H7 (cell line): ENCODE data around the gene ASIC3. TPM values are rescaled to one million over a fixed set of nuclear protein-coding genes. Genes with fewer than 3 reads are reported as not detected.
"Not testable (repeated sequence)": the region's sequence is repeated elsewhere in the genome, so short reads cannot be mapped to it uniquely, and the experiment has no call there.

Experiments used
- DNase-seq: peaks from one replicate; pipeline ENCODE4 v3.0.0; 2012
- H3K27me3 ChIP-seq: 2 replicates; pipeline ENCODE4 v1.6.0; 2011; ENCODE audit warnings: mild to moderate bottlenecking, low read length; ENCODE audit not compliant: control insufficient read depth, insufficient read depth
- H3K36me3 ChIP-seq: replicated peaks from 2 replicates; pipeline ENCODE4 v1.5.1; 2011; ENCODE audit warnings: low read length; ENCODE audit not compliant: control insufficient read depth, insufficient read depth
- H3K4me3 ChIP-seq: 2 replicates; pipeline ENCODE4 v1.5.1; 2011; ENCODE audit warnings: low read depth, mild to moderate bottlenecking, control low read depth, low read length, moderate library complexity; ENCODE audit not compliant: insufficient read depth
- total RNA-seq: library from RNA; depleted of rRNA; stranded (reverse); fragments of >200 nt; shearing (Covaris generic); gene quantifications from 2 replicates; pipeline ENCODE4 v1.2.3, GENCODE V29; 2014

The ASIC3 gene
- total RNA-seq, 1 experiment from 2014 or later, result 1.4 TPM

DNA sequence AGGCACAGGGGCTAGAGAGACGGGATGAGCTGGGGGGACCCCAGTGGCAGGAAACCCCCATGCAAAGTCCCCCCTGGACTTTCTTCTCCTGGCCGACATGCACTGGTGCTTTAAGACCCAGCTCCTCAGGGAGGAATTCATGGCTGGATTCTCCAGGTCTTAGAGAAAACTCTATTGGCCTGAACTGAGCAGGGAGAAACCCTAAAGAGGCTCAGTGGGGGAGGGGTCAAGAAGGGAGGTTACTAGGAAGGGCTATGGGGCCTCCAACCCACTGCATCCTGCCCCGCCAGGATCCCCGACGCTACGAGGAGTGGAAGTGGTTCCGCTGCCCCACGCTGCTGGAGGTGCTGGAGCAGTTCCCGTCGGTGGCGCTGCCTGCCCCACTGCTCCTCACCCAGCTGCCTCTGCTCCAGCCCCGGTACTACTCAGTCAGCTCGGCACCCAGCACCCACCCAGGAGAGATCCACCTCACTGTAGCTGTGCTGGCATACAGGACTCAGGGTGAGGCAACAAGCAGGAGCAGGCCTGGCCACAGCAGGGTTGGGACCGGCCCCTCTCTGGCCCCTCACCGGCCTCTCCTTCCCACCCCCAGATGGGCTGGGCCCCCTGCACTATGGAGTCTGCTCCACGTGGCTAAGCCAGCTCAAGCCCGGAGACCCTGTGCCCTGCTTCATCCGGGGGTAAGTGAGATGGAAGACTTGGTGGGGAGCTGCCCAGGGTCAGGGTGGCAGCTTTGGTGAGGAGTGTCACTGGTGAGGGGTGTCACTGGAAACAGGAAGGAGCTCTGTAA, 37.8 kb upstream of the ASIC3 start:
- peak; percentile 81 for DNase-seq
- peaks cover 4% of the 10 kb centered on the region; the same call in 1 of the 2 replicates for H3K27me3 ChIP-seq
- peak overlapping the region; percentile 26 for H3K4me3 ChIP-seq
- no peaks in the 10 kb centered on the region for H3K36me3 ChIP-seq

DNA sequence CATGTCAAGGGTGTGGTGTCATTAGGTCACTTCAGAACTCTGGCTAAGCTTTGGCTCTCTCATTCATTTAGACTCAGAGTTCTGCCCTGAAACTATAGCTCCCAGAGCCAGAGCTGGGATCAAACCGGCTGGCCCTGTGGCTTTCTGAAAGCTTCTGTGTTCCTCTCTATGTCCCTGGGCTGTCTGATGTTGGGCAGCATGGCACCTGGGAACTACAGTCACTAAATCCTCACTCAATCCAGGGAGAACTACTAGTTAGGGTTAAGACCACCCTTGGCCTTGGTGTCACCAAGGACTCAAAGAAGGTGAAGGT, 37.3 kb upstream of the ASIC3 start:
- Histone ChIP-seq H3K36me3 (no peaks in the 10 kb centered on the region), H3K4me3 (no peak overlapping the region), H3K27me3 (peaks cover 6% of the 10 kb centered on the region; the same call in 1 of the 2 replicates)
- no peak for DNase-seq

DNA sequence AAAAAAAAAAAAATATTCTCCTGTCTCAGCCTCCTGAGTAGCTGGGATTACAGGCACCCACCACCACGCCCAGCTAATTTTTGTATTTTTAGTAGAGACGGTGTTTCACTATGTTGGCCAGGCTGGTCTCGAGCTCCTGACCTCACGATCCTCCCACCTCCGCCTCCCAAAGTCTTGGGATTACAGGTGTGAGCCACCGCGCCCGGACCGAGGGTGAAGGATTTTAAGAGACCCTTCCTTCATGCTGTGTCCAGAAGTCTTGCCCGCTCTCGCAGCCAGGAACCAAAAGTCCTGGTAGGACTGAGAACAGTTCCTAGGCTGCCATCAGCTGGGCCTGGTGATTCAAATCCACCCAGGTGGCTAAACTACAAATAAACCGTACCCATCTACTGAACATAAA, 36.7 kb upstream of the ASIC3 start:
- not testable (repeated sequence) for H3K27me3 ChIP-seq, H3K36me3 ChIP-seq, H3K4me3 ChIP-seq, DNase-seq

DNA sequence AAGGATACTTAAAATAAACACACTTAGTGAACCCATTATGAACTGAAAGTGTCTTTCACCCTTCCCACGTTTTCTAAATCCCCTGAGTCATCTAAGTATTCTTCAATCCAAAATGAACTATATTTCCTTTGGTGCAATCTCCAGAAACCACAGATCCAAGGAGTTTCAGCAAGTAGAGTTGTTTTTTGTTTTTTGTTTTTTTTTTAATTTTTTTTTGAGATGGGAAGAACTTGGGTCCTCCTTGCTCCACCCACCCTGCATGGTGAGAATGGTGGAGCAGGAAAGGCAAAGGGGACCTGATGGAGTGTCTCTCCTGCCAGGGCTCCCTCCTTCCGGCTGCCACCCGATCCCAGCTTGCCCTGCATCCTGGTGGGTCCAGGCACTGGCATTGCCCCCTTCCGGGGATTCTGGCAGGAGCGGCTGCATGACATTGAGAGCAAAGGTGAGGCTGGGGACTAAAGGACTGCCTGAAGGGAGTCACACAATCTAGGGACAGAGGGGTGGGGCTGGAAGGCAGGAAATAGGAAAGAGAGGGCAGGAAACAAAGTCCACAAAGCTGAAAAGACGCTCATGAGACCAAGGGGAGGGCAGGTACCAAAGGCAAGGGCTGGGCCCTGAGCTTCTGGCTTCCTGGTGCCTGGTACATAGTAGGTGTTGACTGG, 36.2 kb upstream of the ASIC3 start:
- DNase-seq, result no peak
- Histone ChIP-seq H3K4me3 (no peak overlapping the region), H3K36me3 (no peaks in the 10 kb centered on the region), H3K27me3 (peaks cover 10% of the 10 kb centered on the region)

DNA sequence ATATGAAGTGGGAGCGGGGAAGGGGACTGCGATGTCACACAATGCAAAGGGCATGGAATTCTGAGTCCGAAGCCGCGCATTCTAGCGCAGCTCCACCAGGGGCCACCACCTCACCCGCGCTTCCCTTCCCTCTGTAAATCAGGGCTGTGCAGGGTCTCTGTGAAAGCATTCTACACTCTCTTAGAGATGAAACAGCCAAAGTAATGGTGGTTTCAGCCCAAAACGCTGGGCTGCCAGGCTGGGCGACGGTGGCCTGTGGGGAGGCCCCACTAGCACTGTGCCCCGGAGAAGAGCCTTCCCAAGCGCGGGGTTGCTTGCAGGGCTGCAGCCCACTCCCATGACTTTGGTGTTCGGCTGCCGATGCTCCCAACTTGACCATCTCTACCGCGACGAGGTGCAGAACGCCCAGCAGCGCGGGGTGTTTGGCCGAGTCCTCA, 35.4 kb upstream of the ASIC3 start:
- no peaks in the 10 kb centered on the region for H3K36me3 ChIP-seq
- H3K4me3 ChIP-seq, result peak overlapping the region; percentile 60
- H3K27me3 ChIP-seq, result peaks cover 18% of the 10 kb centered on the region
- DNase-seq, result peak; percentile 92

DNA sequence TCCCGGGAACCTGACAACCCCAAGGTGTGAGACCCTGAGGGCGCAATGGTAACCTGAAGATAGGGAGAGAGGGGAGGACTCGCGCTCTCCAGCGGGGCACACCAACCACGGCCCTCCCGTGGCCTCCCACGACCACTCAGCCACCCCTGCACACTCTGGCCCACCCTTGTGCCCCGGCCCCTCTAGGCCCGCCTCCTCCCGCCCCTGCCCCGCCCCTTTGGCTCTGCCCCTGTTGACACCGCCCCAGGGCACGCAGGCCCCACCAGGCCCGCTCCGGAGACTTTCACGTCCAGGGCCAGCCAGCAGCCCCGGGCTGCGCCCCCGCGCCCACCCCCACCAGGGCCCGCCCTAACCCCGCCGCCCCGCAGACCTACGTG, 35.0 kb upstream of the ASIC3 start:
- Histone ChIP-seq H3K36me3 (no peaks in the 10 kb centered on the region), H3K27me3 (peaks cover 21% of the 10 kb centered on the region), H3K4me3 (peak overlapping the region; percentile 60)
- no peak for DNase-seq

DNA sequence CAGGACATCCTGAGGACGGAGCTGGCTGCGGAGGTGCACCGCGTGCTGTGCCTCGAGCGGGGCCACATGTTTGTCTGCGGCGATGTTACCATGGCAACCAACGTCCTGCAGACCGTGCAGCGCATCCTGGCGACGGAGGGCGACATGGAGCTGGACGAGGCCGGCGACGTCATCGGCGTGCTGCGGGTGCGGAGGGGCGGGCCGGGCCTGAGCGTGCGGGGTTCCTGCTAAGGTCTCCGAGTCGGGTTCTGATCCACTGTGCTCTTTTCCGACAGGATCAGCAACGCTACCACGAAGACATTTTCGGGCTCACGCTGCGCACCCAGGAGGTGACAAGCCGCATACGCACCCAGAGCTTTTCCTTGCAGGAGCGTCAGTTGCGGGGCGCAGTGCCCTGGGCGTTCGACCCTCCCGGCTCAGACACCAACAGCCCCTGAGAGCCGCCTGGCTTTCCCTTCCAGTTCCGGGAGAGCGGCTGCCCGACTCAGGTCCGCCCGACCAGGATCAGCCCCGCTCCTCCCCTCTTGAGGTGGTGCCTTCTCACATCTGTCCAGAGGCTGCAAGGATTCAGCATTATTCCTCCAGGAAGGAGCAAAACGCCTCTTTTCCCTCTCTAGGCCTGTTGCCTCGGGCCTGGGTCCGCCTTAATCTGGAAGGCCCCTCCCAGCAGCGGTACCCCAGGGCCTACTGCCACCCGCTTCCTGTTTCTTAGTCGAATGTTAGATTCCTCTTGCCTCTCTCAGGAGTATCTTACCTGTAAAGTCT, 34.4 kb upstream of the ASIC3 start:
- no peaks in the 10 kb centered on the region for H3K36me3 ChIP-seq
- peak; percentile 96 for DNase-seq
- peak overlapping the region; percentile 60 for H3K4me3 ChIP-seq
- H3K27me3 ChIP-seq, result peaks cover 27% of the 10 kb centered on the region

DNA sequence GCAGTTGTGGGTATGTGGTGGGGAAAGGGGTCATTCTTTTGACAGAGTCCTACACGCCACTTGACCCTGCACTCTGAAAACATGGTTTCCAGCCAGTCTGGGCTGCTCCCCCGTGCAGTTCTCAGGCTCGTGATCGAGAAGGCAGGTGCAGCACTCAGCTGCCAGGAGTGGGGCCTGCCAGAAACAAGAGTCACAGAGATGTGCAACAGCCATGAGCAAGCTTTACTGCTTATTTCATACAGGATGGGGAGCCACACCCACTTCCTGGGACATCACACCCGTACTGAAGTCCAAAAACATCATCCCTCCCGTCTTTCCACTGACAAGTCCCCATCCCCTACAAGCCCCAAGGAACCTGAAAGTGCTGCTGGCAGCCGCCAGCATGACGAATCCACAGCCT, 33.4 kb upstream of the ASIC3 start:
- Histone ChIP-seq H3K27me3 (peaks cover 37% of the 10 kb centered on the region), H3K4me3 (no peak overlapping the region), H3K36me3 (no peaks in the 10 kb centered on the region)
- DNase-seq, result no peak

DNA sequence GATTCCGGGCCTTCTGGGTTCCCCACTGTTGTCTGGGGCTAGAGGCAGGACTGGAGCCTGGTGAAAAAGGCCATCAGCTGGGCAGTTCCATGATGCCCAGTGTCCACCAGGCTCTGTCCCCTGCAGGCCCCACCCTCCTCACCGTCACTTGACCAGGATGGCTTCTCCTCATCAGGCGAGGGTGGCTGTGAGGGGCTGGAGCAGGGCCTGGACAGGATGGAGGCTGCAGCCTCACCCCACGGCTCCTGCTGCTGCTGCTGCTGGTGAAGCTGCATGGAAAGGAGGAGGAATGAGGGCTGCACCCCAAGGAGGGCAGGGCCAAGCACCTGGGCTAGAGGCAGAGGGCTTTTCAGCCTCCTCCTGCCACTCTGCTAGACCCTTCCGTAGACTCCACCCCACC, 32.4 kb upstream of the ASIC3 start:
- DNase-seq, result no peak
- no peaks in the 10 kb centered on the region for H3K36me3 ChIP-seq
- no peak overlapping the region for H3K4me3 ChIP-seq
- peaks cover 47% of the 10 kb centered on the region for H3K27me3 ChIP-seq

DNA sequence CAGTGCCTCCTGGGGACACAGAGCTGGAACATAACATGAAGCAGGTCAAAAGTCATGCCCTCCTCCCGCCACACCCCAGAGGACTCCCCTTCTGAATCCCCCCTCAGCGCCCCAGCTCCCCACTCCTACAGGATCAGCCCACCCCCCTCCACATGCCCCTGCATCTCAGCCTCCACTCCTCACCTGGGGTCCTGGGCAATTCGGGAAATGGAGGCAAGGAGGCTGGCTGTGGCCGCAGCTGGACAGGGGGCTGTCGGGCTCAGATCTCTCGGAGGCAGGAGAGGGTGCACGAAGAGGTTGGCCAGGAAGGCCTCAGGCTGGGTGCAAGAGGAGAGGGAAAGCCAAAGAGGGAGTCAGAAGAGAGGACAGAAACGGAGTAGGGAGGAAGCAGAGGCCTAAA, 31.8 kb upstream of the ASIC3 start:
- Histone ChIP-seq H3K27me3 (peaks cover 47% of the 10 kb centered on the region), H3K4me3 (no peak overlapping the region), H3K36me3 (no peaks in the 10 kb centered on the region)
- DNase-seq, result no peak

DNA sequence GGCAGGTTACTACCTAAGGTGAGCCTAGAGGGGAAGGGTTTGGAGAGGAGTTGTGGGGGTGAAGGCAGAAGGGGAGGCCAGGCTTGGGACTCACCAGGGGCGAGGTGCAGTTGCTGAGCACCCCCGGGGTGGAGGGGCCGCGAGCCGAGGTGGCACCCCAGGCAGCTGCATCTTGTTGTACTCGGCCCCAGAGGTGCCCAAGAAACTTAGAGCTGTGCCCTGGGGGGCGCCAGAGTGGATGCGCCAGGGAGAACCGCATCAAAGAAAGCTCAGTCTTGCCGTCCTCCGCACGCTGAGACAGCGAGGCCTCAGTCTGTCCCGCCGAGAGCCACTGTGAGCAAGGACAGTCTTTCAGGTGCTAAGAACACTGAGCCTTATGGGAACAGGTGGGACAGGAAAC, 31.4 kb upstream of the ASIC3 start:
- H3K4me3 ChIP-seq, result no peak overlapping the region
- no peak for DNase-seq
- peaks cover 47% of the 10 kb centered on the region for H3K27me3 ChIP-seq
- no peaks in the 10 kb centered on the region for H3K36me3 ChIP-seq

DNA sequence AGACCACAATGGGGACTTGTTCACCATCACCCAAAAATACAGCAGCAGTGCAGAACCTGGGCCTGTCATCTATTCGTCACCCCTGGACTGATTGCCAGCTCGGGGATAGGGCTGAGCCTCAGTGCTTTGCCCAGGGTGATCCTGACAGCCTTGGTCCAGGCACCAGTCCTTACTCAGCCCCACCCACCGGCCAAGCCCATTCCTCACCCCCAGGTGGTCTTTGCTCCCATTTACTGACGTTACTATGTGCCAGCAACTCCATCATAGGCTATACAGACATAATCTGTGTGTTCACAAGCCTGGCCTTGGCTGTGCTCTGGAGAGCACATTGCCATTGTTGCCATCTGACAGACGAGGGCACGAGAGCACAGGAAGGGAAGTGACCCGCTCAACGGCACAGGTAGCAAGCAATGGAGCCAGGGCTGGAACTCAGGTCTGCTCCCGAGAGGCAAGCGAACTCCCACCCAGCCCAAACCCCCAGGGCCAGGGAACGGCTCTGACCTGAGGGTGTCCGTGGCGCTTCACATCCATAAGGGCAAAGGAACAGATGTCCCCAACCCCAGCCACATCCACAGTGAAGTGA, 30.9 kb upstream of the ASIC3 start:
- DNase-seq, result no peak
- H3K36me3 ChIP-seq, result no peaks in the 10 kb centered on the region
- no peak overlapping the region for H3K4me3 ChIP-seq
- peaks cover 47% of the 10 kb centered on the region for H3K27me3 ChIP-seq

DNA sequence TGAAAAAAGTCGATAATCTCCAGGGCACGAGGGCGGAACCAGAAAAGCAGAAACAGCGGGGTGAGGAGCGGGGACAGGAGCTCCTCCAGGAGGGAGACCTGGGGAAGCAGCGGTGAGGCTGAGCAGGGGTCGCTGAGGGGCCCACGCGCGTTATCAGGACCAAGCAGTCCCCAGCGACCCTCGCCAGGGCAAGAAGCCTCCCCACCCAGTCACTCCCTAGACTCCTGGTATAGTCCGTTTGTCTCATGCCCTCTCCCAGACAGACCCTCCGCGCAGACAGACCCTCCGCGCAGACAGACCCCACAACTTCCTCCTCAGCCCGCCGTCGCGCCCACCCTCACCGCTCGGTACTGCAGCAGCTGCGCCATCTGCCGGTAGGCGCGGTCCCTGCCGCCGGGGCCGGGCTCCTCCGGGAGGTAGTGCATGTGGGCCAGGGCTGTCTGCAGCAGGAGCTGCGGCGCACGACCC, 30.3 kb upstream of the ASIC3 start:
- peak; percentile 96 for DNase-seq
- Histone ChIP-seq H3K4me3 (peak overlapping the region; percentile 28), H3K36me3 (no peaks in the 10 kb centered on the region), H3K27me3 (peaks cover 47% of the 10 kb centered on the region)

DNA sequence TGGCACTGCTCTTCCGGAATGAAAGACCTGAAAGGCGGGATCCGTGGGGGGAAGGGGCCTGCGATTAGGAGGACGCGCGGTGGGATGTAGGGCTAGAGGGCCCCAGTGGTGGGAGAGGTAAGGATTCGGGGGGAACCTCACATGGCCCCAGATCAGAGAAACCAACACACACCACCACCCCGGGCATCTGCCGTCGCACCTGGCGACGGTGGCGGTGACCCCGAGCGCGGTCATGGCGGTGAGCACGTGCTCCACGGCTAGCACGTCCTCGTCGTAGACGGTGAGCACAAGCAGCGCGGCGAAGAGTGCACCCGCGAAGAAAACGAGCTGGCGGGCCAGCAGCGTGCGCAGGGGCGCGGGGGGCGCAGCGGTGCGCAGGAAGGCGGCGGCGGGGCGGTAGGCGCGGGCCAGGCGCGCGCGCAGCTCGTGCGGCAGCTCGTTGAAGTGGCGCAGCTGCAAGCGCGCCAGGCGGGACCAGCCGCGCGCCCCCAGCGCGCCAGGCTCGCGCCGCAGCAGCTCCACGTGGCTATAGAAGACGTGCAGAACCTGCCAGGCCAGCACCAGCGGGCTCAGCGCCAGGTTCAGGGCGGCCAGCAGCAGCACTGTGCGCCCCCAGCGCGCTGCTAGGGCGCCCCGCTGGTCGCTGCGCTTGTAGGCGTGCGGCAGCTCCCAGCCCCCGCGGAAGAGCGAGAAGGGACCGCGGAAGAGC, 29.8 kb upstream of the ASIC3 start:
- H3K27me3 ChIP-seq, result peaks cover 47% of the 10 kb centered on the region
- peak; percentile 82 for DNase-seq
- peak overlapping the region; percentile 30 for H3K4me3 ChIP-seq
- no peaks in the 10 kb centered on the region for H3K36me3 ChIP-seq
